Epithelial cell of esophagus (primary cell): ENCODE data around the gene ZC2HC1B.

Experiments used
- DNase-seq: peaks from one replicate; pipeline ENCODE4 v3.0.0; 2010; ENCODE audit warnings: low read depth
- H3K4me3 ChIP-seq: 2 replicates; pipeline ENCODE4 v1.5.1; 2011; ENCODE audit warnings: mild to moderate bottlenecking, low read length, control low read depth
- CTCF ChIP-seq: IDR thresholded peaks from 2 replicates; pipeline ENCODE4 v1.5.1; 2011; ENCODE audit warnings: low read depth, mild to moderate bottlenecking, low read length, control low read depth, inconsistent platforms; ENCODE audit not compliant: insufficient read depth; ENCODE audit errors: missing control alignments

ZC2HC1B gene

DNA sequence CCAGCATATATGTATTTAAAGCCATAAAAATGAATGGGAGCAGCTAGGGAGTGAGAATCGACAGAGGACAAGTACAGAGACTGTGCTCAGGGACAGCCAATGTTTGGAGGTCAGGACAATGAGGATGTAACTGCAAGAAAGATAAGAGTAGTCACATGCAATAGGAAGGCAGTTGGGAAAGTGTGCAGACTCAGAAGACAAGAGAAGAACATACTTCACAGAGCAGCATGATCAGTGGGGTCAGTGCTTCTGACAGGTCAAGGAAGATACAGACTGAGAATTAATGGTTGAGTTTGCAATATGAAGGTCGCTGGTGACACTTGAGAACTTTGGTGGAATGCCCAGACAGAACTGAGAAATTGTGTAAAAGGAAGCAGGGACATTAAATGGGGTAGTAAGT lies 118.7 kb downstream of the ZC2HC1B start:
- H3K4me3 ChIP-seq: no peak overlapping the region
- no peak for TF ChIP-seq CTCF
- DNase-seq: no peak

GRCh38 chr6:143984666-143985065 lies 120.4 kb downstream of the ZC2HC1B start:
- no peak overlapping the region for H3K4me3 ChIP-seq
- TF ChIP-seq CTCF: no peak
- no peak for DNase-seq

DNA sequence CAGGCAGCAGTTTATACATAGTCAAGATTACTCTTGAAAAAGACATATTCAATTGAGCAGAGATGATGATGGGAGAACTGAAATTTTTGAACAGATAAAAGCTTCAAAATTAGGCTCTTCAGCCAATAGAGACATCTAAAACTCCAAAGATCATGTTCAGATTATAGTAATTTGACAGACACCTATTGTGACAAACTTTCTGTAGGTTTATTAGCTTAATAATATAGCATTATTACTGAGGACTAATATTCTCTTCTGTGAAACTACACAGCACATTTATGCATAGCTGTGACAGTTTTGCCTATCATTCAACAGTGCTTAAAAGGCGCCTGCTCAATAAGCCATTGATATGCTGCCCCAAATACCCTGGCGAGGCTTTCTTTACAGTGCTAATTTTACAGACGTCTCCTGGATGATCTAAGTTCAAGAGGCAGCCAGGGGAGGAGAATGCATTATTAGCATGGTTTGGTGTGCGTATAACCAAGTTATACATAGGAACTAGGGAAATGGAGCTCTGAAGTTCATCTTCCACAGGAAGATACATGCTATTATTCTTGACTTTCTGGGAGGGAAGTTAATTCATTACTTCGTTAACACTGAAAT lies 122.3 kb downstream of the ZC2HC1B start:
- TF ChIP-seq CTCF: no peak
- no peak overlapping the region for H3K4me3 ChIP-seq
- no peak for DNase-seq
